HG03039 (cell line): ENCODE measurements around the gene SPDYE18.
"Not testable (repeated sequence)": the region's sequence is repeated elsewhere in the genome, so short reads cannot be mapped to it uniquely, and the experiment has no call there.

Experiments
- ATAC-seq: cut with Tn5 transposase; IDR thresholded peaks from one replicate; pipeline ENCODE4 v1.9.1; 2021; ENCODE audit warnings: mild to moderate bottlenecking, moderate library complexity; ENCODE audit not compliant: unreplicated experiment

The SPDYE18 gene, protein sequence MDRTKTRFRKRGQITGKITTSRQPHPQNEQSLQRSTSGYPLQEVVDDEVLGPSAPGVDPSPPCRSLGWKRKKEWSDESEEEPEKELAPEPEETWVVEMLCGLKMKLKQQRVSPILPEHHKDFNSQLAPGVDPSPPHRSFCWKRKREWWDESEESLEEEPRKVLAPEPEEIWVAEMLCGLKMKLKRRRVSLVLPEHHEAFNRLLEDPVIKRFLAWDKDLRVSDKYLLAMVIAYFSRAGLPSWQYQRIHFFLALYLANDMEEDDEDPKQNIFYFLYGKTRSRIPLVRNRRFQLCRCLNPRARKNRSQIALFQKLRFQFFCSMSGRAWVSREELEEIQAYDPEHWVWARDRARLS

DNA sequence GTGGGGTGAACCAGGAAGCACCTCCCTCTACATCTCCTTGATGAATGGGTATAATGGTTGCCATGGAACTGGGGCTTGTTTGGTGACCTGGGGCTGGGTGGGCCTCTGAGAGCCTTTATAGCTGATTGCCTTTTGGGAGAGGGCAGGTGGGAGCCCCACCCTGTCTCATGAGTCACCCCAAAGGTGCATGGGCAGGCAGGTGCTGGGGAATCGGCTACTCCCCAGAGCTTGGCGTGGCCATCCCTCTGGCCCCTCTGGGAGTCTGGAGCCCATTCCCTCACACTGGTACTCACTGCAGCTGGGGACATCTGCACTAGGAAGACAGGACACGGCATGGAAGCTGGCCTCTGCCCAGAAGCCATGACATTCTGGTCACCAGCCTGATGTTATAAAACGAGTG, at the start of gene SPDYE18:
Gene SPDYE18 (minus strand): TSS at position 2 of the 400 bp plus-strand sequence. CDS start 2,046 bp downstream, outside the sequence.
- ATAC-seq, result not testable (repeated sequence)

DNA sequence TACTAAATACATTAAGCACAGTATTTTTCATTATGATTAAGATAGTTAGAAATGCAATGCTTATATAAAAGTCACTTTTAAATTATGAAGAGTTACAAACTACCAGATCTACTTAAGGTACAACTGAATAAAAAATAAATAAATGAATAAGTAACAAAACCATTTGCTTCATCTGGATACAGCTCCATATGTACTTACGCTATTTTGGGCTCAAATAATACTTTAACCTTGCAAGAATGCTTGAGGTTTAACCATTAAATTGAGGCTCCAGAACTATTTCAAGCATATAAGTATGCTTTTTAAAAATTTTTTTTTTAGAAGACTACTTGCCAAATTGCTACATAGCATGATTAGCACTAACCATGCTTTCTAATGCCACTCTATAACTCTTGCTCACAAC, 46.0 kb upstream of the SPDYE18 start:
- not testable (repeated sequence) for ATAC-seq

DNA sequence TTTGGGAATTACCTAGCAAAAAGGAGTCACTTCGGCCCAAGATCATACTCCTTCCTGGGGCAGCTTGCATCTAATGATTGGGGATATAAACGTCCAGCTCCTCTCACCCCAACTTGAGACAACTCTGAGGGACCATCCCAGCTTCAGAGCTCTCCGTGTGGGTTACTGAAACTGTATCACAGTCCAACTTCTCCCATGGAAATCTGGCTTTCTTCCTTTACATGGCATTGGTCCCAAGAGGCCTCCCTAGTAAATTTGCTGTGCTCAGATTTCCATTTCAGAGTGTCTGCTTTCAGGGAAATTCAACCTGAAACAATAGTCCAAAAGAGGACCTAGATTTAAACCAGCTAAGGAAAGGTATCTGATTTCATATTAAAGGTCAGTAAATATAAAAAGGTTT, 45.3 kb upstream of the SPDYE18 start:
- not testable (repeated sequence) for ATAC-seq

DNA sequence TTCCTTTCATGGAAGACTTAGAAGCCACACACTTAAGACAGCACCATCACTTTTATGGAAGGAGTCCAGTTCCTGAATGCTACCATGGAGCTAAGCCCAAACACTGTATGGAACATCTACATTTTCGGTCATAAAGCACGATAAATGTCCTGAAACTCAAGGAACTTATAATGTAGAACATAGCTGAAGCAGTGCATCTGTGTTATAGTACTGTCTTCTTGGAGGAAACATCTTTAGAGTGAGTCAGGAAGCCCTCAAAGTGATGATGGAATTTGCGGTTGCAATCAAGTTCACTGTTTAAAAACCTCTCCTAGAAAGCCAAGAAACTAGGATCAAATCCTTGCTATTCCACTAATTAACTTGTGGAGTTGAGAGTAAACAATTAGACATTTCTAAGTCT, 43.5 kb upstream of the SPDYE18 start:
- ATAC-seq, result not testable (repeated sequence)

DNA sequence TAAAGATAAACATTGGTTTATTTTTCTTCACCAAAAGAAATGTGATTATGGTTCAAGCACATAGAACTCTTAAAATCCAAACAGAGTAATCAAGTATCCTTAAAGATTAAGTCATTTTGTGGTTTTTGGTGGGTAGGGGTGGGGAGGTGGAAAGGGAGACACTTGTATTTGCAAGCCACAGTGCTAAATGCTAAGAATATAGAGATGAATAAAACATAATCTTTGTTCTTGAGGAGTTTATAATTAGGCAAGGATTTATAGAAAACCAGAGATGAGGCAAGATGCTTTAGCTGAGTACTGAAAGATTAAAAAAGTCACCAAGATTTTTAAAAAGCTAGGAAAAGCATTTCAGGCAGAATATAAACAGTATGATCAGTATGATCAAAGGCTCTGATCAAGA, 40.3 kb upstream of the SPDYE18 start:
- not testable (repeated sequence) for ATAC-seq

DNA sequence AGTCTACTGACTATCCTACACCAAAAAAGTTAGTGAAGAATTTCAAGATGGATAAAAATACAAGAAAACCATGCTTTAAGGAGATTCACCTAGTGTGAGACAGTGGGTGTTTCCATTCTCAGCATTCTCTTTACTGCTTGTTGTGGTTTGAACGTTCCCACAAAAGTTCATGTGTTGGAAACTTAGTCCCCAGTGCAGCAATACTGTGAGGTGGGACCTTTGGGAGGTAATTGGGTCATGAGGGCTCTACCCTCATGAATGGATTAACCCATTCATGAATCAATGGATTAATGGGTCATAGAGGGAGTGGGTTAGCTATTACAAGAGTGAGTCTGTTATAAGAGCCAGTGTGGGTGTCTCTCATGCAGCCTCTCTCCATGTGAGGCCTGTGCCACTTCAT, 38.8 kb upstream of the SPDYE18 start:
- ATAC-seq, result not testable (repeated sequence)

DNA sequence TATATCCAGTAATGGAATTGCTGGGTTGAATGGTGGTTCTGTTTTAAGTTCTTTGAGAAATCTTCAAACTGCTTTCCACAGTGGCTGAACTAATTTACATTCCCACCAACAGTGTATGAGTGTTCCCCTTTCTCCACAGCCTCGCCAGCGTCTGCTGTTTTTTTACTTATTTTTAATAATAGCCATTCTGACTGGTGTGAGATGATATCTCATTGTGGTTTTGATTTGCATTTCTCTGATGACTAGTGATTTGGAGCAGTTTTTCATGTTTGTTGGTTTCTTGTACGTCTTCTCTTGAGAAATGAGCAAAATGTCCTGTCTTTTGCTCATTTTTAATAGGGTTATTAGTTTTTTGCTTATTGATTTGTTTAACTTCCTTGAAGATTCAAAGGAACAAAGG, 38.1 kb upstream of the SPDYE18 start:
- not testable (repeated sequence) for ATAC-seq

DNA sequence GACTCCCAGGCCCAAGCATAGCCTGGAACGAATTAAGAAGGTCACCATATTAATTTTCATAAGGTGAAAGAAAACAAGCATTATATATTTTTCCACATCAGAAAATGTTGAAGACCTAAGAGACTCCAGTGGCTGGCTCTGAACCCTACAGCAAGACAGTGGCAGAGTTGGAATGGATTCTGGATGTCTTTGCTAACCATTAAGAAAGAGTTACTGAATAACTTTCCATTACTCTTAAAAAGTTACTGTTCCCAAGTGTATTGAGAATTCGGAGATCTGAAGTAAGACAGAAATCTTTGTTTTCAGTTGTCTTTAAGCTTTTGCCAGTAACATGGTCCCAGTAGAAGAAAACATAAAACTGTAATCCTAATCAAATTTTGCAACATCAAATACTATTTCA, 29.9 kb upstream of the SPDYE18 start:
- not testable (repeated sequence) for ATAC-seq

DNA sequence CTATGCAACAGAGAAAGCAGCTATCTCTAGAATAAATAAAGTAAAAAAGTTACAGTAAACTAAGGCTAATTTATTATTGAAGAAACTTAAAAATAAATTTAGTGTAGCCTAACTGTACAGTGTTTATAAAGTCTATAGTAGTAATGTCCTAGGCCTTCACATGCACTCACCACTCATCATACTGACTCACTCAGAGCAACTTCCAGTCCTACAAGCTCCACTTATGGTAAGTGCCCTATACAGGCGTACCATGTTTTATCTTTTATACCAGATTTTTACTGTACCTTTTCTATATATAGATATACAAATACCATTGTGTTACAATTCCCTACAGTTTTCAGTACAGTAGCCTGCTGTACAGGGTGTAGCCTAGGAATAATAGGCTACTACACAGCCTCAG, 19.8 kb upstream of the SPDYE18 start:
- not testable (repeated sequence) for ATAC-seq

DNA sequence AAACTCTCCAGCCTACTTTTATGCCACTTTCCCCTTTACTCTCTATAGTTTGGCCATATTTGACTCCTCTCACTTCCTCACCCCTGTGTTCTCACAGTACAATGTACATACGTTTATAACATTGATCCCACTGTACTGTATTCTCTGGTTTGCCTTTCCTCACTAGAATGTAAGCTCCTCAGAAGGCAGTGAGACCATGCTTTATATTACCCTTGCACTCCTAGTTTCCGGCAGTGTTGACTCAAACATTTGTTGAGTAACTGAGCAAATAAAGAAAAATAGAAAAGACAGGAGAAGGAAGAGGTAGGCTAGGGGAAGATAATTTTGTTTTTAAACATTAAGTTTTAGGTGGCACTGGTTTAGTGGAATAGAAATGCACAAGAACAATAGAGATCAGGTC, 17.9 kb upstream of the SPDYE18 start:
- not testable (repeated sequence) for ATAC-seq

DNA sequence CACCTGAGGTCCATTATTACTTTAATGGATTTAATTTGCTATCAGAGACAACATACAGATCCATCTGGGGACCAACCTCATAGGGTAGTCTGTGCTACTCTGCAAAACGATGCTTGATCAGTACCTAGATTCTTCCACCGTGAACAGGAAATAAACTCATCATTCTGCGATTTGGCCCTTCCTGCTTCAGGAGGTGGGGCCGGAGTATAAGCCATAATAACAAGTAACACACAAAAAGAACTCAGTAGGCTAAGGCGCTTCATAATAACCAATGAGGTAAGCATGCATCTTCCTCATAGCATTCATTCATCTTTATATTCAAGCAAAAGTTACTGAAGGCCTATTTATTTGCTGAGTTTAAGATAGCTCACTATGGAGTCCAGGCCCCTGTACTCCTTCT, 17.3 kb upstream of the SPDYE18 start:
- ATAC-seq, result not testable (repeated sequence)

DNA sequence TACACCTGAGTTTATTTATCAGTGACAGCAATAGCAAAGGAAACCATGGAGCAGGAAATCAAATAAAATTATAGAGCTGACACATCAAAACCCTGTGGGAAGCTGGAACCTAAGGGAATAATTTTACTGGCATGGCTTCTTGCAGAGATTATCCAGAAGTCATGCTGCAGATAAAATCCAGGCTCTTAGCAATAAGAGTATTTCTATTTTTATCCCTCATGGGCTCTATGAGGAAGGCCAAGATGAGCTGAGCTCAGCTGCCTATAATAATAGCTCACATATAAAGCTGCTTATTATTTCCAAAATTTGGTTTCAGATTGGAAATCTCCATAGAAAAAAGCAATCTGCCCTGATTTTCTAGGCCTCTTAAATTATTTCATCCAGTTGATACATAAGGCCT, 16.8 kb upstream of the SPDYE18 start:
- ATAC-seq, result not testable (repeated sequence)

DNA sequence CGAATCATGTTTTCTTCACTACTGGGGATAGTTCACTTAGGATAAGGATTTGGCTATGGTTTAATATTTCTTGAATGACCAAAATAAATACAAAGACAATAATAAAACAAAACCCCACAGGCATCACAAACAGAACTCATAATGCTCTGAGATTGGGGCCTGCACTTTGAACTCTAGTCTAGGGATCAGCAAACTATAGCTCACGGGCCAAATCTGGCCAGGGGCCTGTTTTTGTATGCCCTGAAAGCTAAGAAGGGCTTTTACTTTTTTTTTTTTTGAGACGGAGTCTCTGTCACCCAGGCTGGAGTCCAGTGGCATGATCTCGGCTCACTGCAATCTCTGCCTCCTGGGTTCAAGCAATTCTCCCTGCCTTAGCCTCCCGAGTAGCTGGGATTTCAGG, 14.7 kb upstream of the SPDYE18 start:
- ATAC-seq, result not testable (repeated sequence)

DNA sequence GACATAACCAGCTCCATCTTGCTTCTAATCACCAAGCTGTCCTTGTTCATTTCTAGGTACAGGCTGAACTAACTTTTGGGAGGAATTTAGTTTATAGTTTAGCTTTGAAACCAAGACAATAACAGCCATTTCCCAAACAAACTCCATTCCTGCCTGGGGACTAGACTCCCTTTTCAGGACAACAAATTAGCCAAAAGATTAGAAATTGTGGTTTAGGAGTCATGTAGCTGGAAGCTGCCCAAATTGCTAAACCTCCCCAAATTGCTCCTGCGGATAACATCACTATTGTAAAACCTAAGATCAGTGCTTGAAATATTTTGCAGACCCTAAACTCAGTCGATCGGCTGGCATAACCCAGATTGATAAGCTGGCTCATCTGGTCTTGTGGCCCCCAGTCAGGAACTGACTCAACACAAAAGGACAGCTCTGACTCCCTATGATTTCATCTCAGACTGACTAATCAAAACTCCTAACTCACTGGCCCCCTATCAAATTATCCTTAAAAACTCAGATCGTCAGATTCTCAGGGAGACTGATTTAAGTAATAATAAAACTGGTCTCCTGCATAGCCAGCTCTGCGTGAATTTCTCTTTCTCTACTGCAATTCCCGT, 12.5 kb upstream of the SPDYE18 start:
- not testable (repeated sequence) for ATAC-seq

DNA sequence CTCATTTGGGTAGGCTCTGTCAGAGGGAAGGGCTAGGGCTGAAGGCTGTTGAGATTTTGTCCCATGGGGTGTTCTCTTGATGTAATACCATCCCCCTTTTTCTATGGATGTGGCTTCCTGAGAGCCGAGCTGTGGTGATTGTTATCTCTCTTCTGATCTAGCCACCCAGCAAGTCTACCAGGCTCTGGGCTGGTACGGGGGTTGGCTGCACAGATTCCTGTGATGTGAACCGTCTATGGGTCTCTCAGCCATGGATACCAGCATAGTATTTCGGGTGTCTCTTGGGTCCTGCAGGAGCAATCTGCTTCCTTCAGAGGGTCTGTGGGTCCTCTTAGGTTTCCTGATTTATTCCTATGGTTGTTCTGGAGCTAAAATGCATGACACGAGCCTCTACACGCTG, 8.8 kb upstream of the SPDYE18 start:
- not testable (repeated sequence) for ATAC-seq

DNA sequence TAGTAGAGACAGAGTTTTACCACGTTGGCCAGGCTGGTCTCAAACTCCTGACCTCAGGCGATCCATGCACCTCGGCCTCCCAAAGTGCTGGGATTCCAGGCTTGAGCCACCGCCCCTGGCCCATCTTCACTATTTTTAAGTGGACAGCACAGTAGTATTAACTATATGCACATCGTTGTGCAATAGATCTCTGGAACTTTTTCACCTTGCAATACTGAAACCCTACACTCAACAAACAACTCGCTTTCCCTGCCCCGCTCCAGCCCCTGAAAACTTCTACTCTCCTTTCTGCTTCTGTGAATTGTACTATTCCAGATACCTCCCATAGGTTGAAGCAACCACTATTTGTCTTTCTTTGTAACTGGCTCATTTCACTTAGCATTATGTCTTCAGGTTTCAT, 3.5 kb upstream of the SPDYE18 start:
- ATAC-seq, result not testable (repeated sequence)

DNA sequence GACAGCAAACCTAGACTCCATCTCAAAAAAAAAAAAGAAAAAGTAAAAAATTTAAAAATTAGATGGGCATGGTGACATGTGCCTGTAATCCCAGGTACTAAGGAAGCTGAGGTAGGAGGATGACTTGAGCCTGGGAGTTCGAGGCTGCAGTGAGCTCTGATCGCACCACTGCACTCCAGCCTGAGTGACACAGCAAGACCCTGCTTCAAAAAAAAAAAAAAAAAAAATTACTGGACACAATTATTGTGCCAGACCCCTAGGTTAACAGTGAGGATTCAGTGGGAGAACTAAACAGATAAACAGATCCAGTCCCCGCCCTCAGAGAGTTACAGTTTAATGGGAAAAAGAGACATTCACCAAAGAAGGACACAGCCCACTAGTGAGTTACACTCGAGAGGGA, 1.4 kb upstream of the SPDYE18 start:
- not testable (repeated sequence) for ATAC-seq

DNA sequence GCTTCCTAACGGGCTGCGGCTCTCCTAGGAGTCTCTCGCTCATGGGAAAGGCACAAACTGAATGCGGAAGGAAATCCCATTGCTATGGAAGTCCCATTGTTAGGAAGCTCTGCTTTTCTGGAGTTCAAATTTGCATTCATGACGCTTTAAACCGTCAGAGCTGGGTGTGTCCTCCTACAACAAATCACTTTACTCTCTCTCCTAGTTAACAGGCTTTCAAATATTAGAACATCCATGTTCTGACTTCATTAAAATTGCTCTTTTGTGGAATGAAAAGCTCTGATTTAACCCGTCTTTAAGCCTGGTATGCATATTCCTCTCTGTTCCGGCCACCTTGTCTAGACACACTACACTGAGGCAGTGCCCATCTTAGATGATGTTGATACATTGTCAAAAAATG, 30.1 kb downstream of the SPDYE18 start, which contains the start of gene SPDYE17:
Gene SPDYE17 (minus strand): TSS at position 101 of the 400 bp plus-strand sequence. CDS start 1,791 bp downstream, outside the sequence.
- not testable (repeated sequence) for ATAC-seq

DNA sequence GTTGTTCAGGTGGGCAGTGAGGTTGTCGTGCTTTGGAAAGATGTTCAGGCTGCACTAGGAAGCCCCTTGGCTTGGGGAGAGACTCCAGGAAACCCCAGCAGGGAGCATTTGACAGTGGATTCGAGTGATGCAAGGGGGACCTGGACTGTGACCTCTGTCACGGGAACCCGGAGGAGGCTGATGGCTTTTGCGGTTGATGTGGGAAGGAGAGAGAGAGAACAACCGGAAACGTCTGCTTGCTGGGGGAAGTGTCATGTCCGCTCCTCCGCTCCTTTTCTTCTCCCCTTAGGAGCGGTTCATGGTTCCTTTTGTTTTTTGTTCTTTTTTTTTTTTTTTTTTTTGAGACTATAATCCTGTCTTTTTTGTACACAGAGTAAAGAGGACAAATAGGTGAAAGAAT, 36.0 kb downstream of the SPDYE18 start:
- ATAC-seq, result not testable (repeated sequence)

DNA sequence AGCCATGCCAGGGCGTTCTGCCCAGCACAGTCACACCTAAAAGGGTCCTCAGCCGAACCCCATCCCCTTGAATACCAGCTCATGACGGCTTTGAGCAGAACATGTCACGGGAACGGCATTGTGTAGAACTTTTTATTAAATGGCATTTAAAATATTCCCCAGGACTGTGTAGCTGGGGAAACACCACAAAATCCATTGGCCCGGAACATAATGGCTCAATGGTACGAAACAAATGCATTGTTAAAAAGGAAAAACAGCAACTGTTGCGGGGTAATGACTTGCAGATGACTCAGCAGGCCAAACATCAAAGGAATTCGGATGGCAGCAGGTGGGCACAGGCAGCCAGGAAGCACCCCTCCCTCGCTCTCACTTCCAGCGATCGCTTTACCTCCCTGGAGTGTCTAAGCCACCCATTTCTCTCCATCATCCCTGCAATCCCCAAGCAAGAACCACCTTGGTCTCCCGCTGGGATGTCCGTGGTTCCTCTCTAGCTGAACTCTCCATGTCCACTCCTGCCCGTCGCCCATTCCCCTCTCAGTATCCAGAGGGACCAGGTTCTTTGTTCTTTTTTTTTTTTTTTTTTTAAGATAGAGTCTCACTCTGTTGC, 52.2 kb downstream of the SPDYE18 start:
- ATAC-seq, result not testable (repeated sequence)

DNA sequence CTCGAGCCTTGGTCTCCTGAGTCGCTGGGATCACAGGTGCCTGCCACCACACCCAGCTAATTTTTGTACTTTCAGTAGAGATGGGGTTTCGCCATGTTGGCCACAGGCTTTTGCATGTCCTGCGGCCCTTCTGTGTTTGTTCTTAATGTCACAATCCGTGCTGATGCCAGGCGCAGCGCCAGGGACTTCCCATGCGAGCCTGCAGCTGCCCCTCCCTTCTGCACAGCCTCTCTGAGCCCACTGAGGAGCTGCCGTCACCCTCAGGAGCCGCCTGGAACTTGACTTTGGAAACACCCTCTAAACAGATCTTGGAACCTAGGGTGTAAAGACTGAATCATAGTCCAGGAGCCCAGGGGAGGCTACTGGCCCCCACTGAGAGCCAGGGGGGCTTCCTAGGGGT, 54.4 kb downstream of the SPDYE18 start:
- ATAC-seq, result not testable (repeated sequence)
